Tibial nerve (tissue), 4 donors: ENCODE data around the gene RNASEH2A. TPM values are rescaled to one million over a fixed set of nuclear protein-coding genes. Genes with fewer than 3 reads are reported as not detected.
A peak's percentile ranks its signal among the peaks of the same experiment; 100 is the strongest.

Experiments used
- DNase-seq, 2 donors: peaks; one replicate each; pipeline ENCODE4 v3.0.0-alpha.2; 2019; ENCODE audit warnings: low spot score in 2 of 2
- H3K27ac ChIP-seq, 4 donors: fragments of 200-600 bp; sonication (generic) in 3 of 4; one replicate each; pipeline ENCODE4 v1.5.1; 2017 to 2019; ENCODE audit warnings: mild to moderate bottlenecking in 1 of 4
- H3K27me3 ChIP-seq, 2 donors: fragments of 200-600 bp; sonication (generic) in 1 of 2; one replicate each; pipeline versions ENCODE4 v1.5.1 to v1.6.0; 2017 to 2019
- H3K36me3 ChIP-seq, 3 donors: fragments of 200-600 bp; sonication (generic); one replicate each; pipeline ENCODE4 v1.5.1; 2018 to 2019
- H3K4me1 ChIP-seq, 4 donors: fragments of 200-600 bp; sonication (generic) in 3 of 4; one replicate each; pipeline ENCODE4 v1.5.1; 2017 to 2019
- H3K4me3 ChIP-seq, 4 donors: fragments of 200-600 bp; sonication (generic) in 3 of 4; one replicate each; pipeline ENCODE4 v1.5.1; 2017 to 2019; ENCODE audit warnings: mild to moderate bottlenecking in 1 of 4, moderate library complexity in 1 of 4
- H3K9me3 ChIP-seq, 4 donors: fragments of 200-600 bp; sonication (generic) in 3 of 4; one replicate each; pipeline ENCODE4 v1.5.1; 2017 to 2019
- CTCF ChIP-seq, 5 experiments: fragments of 200-600 bp in 3 of 5; fragments of 450-650 bp in 2 of 5; sonication (generic) in 3 of 5; IDR thresholded peaks; one replicate each; pipeline ENCODE4 v1.5.1; 2016 to 2019; ENCODE audit warnings: antibody characterized with exemption in 5 of 5, mild to moderate bottlenecking in 3 of 5, moderate library complexity in 2 of 5
- EP300 ChIP-seq, 2 donors: sonication (generic); formaldehyde crosslinking; IDR thresholded peaks; one replicate each; pipeline ENCODE4 v1.6.1; 2017; ENCODE audit warnings: antibody characterized with exemption in 2 of 2, mild to moderate bottlenecking in 1 of 2
- POLR2A ChIP-seq, 2 donors: fragments of 450-650 bp; IDR thresholded peaks; one replicate each; pipeline ENCODE4 v1.6.1; 2017; ENCODE audit warnings: antibody characterized with exemption in 2 of 2, mild to moderate bottlenecking in 2 of 2, moderate library complexity in 2 of 2
- WGBS, 2 donors: methylation state at CpG; one replicate each; pipeline ENCODE4 v1.1.5; 2018; 5-methylcytosine and 5-hydroxymethylcytosine counted together
- total RNA-seq, 4 donors: library from RNA; depleted of rRNA; stranded (reverse); fragments of >200 nt; gene quantifications; one replicate each; pipeline ENCODE4 v1.1.0, GENCODE V29; 2016

Gene RNASEH2A
- total RNA-seq, 4 donors from 2014 or later, result 5.4 to 8.6 (median 6.7) TPM

DNA sequence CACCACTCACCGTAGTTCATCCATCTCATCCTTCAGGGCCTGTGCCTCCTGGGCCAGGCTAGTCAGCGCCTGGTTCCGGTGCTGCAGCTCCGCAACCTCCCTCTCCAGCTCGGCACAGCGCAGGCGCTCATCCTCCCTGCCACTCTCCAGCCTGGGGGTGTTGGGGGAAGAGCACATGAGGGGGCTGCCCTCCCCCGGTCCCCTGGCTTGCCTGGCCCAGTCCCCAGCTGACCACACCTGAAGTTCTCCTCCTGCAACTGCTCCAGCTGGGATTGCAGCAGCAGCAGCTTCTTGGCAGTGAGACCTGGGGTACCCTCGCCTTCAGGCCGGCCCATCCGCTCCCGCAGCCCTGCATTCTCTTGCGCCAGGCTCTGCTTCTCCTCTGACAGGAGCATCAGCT is 35.5 kb upstream of the RNASEH2A start:
- H3K27me3 ChIP-seq, result no peaks in the 10 kb centered on the region
- TF ChIP-seq POLR2A (IDR thresholded peaks at IDR 0.05), result no peak
- no peak for TF ChIP-seq CTCF (IDR thresholded peaks at IDR 0.05)
- no peak for TF ChIP-seq EP300 (IDR thresholded peaks at IDR 0.05)
- 92 to 94% methylated on average over 12 to 13 of the region's 13 CpGs for WGBS, 2 donors
- no peaks in the 10 kb centered on the region for H3K9me3 ChIP-seq
- peaks cover 0 to 28% (median 0%) of the 10 kb centered on the region in 3 donors for H3K36me3 ChIP-seq
- H3K4me1 ChIP-seq, result peaks cover 0 to 7% (median 5%) of the 10 kb centered on the region in 4 donors
- no peak overlapping the region for H3K4me3 ChIP-seq
- DNase-seq, result no peak
- no peak overlapping the region for H3K27ac ChIP-seq

GRCh38 chr19:12772323-12772722 is 34.1 kb upstream of the RNASEH2A start:
- no peak overlapping the region for H3K27ac ChIP-seq
- H3K9me3 ChIP-seq, result no peaks in the 10 kb centered on the region
- H3K4me3 ChIP-seq, result no peak overlapping the region
- DNase-seq, result no peak
- no peaks in the 10 kb centered on the region for H3K27me3 ChIP-seq
- WGBS, 2 donors, result 57 to 65% methylated on average over 3 to 4 of the region's 4 CpGs
- TF ChIP-seq CTCF (IDR thresholded peaks at IDR 0.05), result no peak
- no peak for TF ChIP-seq EP300 (IDR thresholded peaks at IDR 0.05)
- TF ChIP-seq POLR2A (IDR thresholded peaks at IDR 0.05), result no peak
- H3K4me1 ChIP-seq, result peaks cover 0 to 10% (median 8%) of the 10 kb centered on the region in 4 donors
- H3K36me3 ChIP-seq, result peaks cover 0 to 23% (median 0%) of the 10 kb centered on the region in 3 donors

DNA sequence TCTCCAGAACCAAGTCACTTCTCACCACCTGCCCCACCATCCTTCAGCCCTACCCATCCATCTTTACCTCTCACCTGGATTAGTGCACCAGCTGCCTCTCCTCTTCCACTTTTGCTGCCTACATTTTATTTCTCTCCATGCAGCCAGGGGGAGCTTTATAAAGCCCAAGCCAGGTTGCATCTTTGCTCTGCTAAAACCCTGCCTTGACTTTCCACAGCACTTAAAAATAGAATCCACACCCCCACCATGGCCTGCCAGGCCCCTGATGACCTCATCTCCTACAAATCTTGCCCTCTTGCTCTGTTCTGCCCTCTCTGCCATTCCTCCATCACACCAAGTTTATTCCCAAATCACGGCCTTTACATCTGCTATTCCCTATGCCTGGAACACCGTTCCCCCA is 32.8 kb upstream of the RNASEH2A start:
- H3K9me3 ChIP-seq, result no peaks in the 10 kb centered on the region
- DNase-seq, result no peak
- 72 to 88% methylated on average over 2 of the region's 2 CpGs for WGBS, 2 donors
- peaks cover 0 to 16% (median 0%) of the 10 kb centered on the region in 3 donors for H3K36me3 ChIP-seq
- TF ChIP-seq CTCF (IDR thresholded peaks at IDR 0.05) (peak in 1 of 5 experiments; percentile 7), POLR2A (IDR thresholded peaks at IDR 0.05) (no peak)
- no peak overlapping the region for H3K27ac ChIP-seq
- no peaks in the 10 kb centered on the region for H3K27me3 ChIP-seq
- no peak overlapping the region for H3K4me3 ChIP-seq
- peaks cover 0 to 22% (median 17%) of the 10 kb centered on the region in 4 donors for H3K4me1 ChIP-seq

GRCh38 chr19:12774588-12775555 is 31.5 kb upstream of the RNASEH2A start, which contains the start of gene HOOK2:
Gene HOOK2, minus strand, starts transcription at chr19:12775552. Its CDS starts 103 bp downstream, at chr19:12775449.
- WGBS, 2 donors, result 21 to 53% methylated on average over 17 to 47 of the region's 58 CpGs
- Histone ChIP-seq H3K9me3 (no peaks in the 10 kb centered on the region), H3K4me3 (peak within 1 kb of the TSS; percentile 55 to 60 (median 58)), H3K27ac (peak within 1 kb of the TSS; percentile 71 to 87 (median 75)), H3K27me3 (no peaks in the 10 kb centered on the region), H3K36me3 (peaks cover 0 to 11% (median 0%) of the 10 kb centered on the region in 3 donors), H3K4me1 (peaks cover 0 to 35% (median 30%) of the 10 kb centered on the region in 4 donors)
- TF ChIP-seq POLR2A (IDR thresholded peaks at IDR 0.05) (peak in 1 of 2 donors; percentile 3), EP300 (IDR thresholded peaks at IDR 0.05) (no peak), CTCF (IDR thresholded peaks at IDR 0.05) (no peak)
- DNase-seq, result peak; percentile 19 to 25
